Measurements from ENCODE around the gene TMEM185A. TPM values are rescaled to one million over a fixed set of nuclear protein-coding genes. Genes with fewer than 3 reads are reported as not detected.
"Not testable (repeated sequence)": the region's sequence is repeated elsewhere in the genome, so short reads cannot be mapped to it uniquely, and the experiment has no call there.

Gene TMEM185A
- total RNA-seq, 3 donors from 2014 or later: 14.1 to 26.3 (median 20.4) TPM

DNA sequence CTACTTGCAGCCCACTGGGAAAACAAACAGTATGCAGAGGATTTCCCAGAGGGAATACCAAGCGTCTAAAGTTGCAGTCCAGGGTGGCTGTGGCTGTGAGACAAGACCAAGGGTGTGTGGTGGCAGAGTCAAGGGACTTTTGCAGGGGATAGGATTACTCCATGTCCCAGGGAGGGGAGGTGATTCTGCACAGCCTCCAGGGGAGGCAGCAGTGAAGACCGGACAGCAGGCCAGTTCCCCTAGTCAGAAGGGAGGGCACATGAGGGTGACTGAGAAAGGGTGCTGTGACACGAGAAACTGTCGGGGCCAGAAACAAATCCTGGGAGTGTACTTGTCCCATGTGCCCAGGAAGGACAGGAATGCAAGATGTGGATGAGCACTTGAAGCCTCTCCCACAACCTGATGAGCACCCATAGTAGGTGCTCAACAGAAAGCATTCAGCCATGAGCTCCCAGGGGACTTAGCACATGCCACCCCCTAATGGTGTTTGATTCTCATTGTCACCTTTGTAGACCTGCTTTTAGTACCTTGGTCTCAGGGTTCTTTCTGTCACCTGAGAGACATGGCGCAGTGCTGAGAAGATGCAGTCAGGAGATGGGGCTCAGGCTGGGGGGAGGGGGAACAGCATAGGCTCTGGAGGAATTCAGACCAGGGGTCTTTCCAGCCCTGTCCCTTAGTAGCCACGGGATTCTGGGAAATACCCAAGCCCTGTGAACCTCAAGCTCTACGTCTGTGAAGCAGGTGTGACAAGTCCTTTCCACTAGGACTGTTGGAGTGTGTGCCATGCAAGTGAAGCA lies 63.8 kb downstream of the TMEM185A start:
- Histone ChIP-seq H3K4me3 (no peak overlapping the region), H3K9me3 (no peaks in the 10 kb centered on the region), H3K36me3 (ENCODE audit: low read depth) (no peaks in the 10 kb centered on the region), H3K4me1 (ENCODE audit: low read depth) (no peaks in the 10 kb centered on the region)
- ATAC-seq: no peak
- intact Hi-C loops (cut with DNase I, micrococcal nuclease): no loop called here
- TF ChIP-seq, protein P1, sequence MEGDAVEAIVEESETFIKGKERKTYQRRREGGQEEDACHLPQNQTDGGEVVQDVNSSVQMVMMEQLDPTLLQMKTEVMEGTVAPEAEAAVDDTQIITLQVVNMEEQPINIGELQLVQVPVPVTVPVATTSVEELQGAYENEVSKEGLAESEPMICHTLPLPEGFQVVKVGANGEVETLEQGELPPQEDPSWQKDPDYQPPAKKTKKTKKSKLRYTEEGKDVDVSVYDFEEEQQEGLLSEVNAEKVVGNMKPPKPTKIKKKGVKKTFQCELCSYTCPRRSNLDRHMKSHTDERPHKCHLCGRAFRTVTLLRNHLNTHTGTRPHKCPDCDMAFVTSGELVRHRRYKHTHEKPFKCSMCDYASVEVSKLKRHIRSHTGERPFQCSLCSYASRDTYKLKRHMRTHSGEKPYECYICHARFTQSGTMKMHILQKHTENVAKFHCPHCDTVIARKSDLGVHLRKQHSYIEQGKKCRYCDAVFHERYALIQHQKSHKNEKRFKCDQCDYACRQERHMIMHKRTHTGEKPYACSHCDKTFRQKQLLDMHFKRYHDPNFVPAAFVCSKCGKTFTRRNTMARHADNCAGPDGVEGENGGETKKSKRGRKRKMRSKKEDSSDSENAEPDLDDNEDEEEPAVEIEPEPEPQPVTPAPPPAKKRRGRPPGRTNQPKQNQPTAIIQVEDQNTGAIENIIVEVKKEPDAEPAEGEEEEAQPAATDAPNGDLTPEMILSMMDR (IDR thresholded peaks at IDR 0.05): no peak
- DNase-seq: no peak

DNA sequence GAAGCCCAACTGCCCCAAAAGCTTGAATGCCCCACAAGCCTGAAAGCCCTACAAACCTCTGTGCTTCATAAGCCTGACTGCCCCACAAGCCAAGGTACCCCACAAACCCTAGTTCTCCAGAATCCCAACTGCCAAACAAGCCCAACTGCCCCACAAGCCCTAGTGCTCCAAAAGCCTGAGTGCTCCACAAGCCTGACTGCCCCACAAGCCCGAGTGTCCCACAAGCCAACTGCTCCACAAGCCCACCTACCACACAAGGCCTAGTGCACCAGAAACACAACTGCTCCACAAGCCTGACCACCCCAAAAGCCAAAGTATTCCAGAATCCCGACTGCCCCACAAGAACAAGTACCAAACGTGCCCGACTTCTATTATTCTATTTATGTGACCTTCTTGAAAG lies 68.2 kb downstream of the TMEM185A start:
- ATAC-seq: no peak
- Histone ChIP-seq H3K4me1 (ENCODE audit: low read depth) (no peaks in the 10 kb centered on the region), H3K36me3 (ENCODE audit: low read depth) (no peaks in the 10 kb centered on the region), H3K4me3 (no peak overlapping the region), H3K9me3 (no peaks in the 10 kb centered on the region)
- TF ChIP-seq, protein P1 (IDR thresholded peaks at IDR 0.05): no peak
- no peak for DNase-seq
- intact Hi-C loops (cut with DNase I, micrococcal nuclease): no loop called here

DNA sequence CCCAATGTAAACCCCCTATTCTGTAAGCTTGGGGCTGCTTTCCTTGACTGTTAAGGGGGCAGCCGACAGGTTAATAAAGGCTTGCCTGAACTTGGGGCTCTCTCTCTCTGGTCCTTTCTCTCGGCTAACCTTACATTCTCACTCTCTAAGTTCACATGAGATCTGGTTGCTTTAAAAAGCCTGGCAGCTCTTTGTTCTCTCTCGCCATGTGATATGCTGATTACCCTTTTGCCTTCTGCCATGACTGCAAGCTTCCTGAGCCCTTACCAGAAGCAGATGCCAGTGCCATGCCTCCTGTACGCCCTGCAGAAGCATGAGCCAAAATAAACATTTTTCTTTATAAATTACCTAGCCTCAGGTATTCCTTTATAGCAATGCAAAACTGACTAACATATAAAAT lies 76.3 kb downstream of the TMEM185A start:
- H3K4me1 ChIP-seq (ENCODE audit: low read depth); ATAC-seq; DNase-seq; H3K9me3 ChIP-seq; H3K4me3 ChIP-seq; intact Hi-C loops (cut with DNase I, micrococcal nuclease); H3K36me3 ChIP-seq (ENCODE audit: low read depth): not testable (repeated sequence)

DNA sequence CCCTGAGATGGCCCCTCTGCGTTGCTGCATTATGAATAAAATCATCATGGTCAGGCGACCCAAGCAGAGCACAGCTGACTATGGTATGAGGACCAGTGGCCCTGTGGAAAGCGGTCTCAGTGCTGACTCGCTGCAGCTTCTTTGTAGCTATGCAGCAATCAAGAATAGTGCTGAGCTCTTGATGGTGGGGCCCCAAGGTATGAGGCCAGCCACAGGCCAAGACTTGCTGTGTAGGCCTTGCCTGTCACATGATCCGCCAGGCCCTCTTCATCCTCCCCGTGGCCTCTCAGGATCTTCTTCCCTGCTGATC lies 79.7 kb downstream of the TMEM185A start:
- intact Hi-C loops (cut with DNase I, micrococcal nuclease); H3K4me1 ChIP-seq (ENCODE audit: low read depth); H3K36me3 ChIP-seq (ENCODE audit: low read depth); DNase-seq; H3K4me3 ChIP-seq; H3K9me3 ChIP-seq; ATAC-seq: not testable (repeated sequence)

DNA sequence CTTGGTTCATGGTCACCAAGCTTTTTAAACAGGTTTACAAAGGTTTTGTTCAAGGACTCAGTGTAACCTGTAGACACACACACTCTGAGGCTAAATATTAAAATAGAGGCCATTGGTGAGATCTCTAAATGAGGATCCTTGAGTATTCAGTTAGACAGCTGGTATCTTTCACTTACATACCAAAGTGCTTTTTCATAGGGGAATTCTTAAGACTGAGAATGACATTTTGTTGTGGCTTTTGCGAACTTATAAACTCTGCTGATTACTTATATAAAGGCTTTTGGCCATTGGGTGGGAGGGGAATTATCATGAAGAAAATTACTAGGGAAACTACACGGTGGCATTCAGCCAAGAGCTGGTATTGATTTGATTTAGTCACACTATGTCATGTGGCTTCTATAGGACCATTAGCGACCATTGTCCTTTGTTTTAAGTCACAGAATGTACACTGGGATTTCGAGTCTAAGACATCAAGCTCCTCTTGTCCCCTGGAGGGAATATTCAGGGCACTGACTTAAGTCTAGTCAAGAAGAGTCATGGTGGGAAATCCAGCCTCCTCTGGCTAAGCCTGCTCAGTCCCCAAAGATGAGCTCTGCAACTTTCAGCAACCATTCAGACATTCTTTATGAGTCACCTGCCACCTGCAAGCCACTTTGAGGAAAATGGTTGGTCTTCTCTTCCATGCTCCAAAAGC lies 80.2 kb downstream of the TMEM185A start:
- H3K9me3 ChIP-seq; intact Hi-C loops (cut with DNase I, micrococcal nuclease); H3K4me3 ChIP-seq; ATAC-seq; H3K36me3 ChIP-seq (ENCODE audit: low read depth); DNase-seq; H3K4me1 ChIP-seq (ENCODE audit: low read depth): not testable (repeated sequence)

DNA sequence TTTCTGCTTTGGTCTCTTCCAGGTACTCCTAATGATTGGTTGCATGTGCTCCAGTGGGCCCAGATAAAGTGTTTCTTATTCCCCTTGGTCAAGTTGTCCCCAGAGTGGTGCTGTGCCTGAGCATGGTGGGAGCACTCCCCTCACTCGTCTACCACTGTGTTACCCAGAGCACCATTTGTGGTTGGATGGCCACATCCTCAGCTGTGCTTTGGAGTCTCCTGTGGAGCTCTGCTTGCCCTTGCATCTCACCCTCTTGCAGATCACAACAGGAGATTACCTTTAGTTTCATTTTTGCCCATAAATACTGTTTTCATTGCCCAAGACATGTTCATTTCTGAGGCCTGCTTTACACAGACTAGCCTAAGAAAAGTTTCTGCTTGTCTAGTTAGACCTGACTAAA lies 81.1 kb downstream of the TMEM185A start:
- H3K4me1 ChIP-seq (ENCODE audit: low read depth); H3K36me3 ChIP-seq (ENCODE audit: low read depth); H3K4me3 ChIP-seq; ATAC-seq; H3K9me3 ChIP-seq; intact Hi-C loops (cut with DNase I, micrococcal nuclease); DNase-seq: not testable (repeated sequence)

DNA sequence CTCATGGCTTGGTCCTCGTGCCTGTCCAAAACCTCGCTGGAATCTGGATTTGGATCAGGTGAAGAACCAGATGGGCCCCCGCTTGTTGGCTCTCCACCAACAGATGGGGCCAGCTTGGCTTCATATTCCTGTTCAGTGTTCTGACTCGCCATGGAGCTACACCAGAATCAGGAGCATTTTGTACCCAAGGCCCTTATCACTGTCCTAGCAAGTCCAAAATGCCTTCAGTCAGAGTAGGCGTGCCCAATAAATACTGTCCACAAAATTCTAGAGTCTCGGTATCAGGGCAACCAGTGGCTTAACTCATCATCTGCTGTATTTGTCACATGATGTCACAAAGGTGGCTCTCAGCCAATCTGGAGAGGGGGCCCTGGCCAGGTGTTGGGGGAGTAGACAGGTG lies 81.9 kb downstream of the TMEM185A start, which contains the start of gene HSFX3:
HSFX3 (minus strand) TSS at position 224 of the 400 bp plus-strand sequence; CDS start at position 152, 72 bp downstream.
- H3K9me3 ChIP-seq; H3K36me3 ChIP-seq (ENCODE audit: low read depth); DNase-seq; H3K4me3 ChIP-seq; H3K4me1 ChIP-seq (ENCODE audit: low read depth); ATAC-seq; intact Hi-C loops (cut with DNase I, micrococcal nuclease): not testable (repeated sequence)

DNA sequence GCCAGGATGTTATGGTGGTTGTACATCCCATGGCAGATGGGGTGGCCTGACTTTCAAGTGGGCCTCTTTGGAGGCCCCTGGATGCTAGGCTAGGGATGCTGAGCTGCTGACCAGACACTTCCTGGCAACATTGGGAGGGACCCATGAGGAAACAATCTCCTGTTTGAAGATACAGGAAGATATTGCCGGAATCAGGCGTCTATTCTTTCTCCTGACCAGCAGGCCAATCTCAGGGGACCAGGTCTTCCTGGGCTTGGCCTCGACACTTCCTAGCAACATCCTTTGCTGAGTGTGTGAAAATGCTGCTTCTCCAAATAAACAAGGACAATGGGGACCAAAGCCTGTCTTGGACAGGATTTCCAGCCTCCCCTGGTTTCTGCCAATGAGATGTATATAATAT lies 83.8 kb downstream of the TMEM185A start:
- H3K4me1 ChIP-seq (ENCODE audit: low read depth); ATAC-seq; intact Hi-C loops (cut with DNase I, micrococcal nuclease); DNase-seq; H3K36me3 ChIP-seq (ENCODE audit: low read depth); H3K4me3 ChIP-seq; H3K9me3 ChIP-seq: not testable (repeated sequence)

DNA sequence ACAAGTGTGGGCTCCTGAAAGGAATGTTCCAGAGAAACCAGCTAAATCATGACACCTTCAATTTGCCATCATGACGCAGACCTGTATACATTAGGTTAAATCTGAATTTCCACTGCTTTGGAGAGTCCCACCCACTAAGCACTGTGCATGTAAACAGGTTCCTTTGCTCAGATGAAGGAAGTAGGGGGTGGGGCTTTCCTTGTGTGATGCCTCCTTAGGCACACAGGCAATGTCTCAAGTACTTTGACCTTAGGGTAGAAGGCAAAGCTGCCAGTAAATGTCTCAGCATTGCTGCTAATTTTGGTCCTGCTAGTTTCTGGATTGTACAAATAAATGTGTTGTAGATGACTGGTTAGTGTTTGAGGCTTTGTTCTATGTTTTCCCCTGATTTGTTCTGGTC lies 84.6 kb downstream of the TMEM185A start:
- intact Hi-C loops (cut with DNase I, micrococcal nuclease); H3K4me1 ChIP-seq (ENCODE audit: low read depth): not testable (repeated sequence)

More for the DNA sequence above, 84.6 kb downstream of the TMEM185A start:
- not testable (repeated sequence) for DNase-seq; H3K4me3 ChIP-seq; H3K36me3 ChIP-seq (ENCODE audit: low read depth); H3K9me3 ChIP-seq
- peak; percentile 83 for ATAC-seq

Other genes with a start within 250 kb of the TMEM185A start
- 10 to 100 TPM; 38.7 to 84.3 (median 54.7) TPM for gene IDS, start 126.5 kb downstream of the TMEM185A start, total RNA-seq
- 10 to 100 TPM; 29.1 to 36.9 (median 34.0) TPM for gene EOLA1, start 90.8 kb downstream of the TMEM185A start, total RNA-seq
- not detected for gene HSFX3, start 81.9 kb downstream of the TMEM185A start, total RNA-seq
- gene MAGEA9B, start 44.3 kb downstream of the TMEM185A start, total RNA-seq: not detected
- 1 to 10 TPM in 1 of 3 donors, under 1 TPM in 1, not detected in 1; 0.36 to 1.1 TPM for gene HSFX2, start 36.5 kb downstream of the TMEM185A start, total RNA-seq
- not detected for gene MAGEA11, start 80.3 kb upstream of the TMEM185A start, total RNA-seq
- 1 to 10 TPM; 1.3 to 2.2 (median 1.8) TPM for gene HSFX1, start 142.3 kb upstream of the TMEM185A start, total RNA-seq
- not detected for gene MAGEA9, start 150.1 kb upstream of the TMEM185A start, total RNA-seq
- not detected for gene MAGEA8, start 249.4 kb upstream of the TMEM185A start, total RNA-seq